Cardiac muscle cell (in vitro differentiated cells and primary cell): ENCODE measurements around the gene KIF3B. TPM values are rescaled to one million over a fixed set of nuclear protein-coding genes. Genes with fewer than 3 reads are reported as not detected.

ENCODE experiments used
- DNase-seq, 2 donors: peaks; one replicate each; pipeline versions ENCODE4 v3.0.0 to v3.0.0-alpha.2; 2010 to 2017; ENCODE audit warnings: low read depth in 1 of 2, low spot score in 1 of 2
- H3K27ac ChIP-seq: fragments of 200-600 bp; sonication (generic); 2 replicates; pipeline ENCODE4 v1.5.1; 2016
- H3K27me3 ChIP-seq: fragments of 200-600 bp; sonication (generic); 2 replicates; pipeline ENCODE4 v1.6.0; 2016; ENCODE audit warnings: control low read depth
- H3K36me3 ChIP-seq: fragments of 200-600 bp; sonication (generic); 2 replicates; pipeline ENCODE4 v1.5.1; 2016; ENCODE audit warnings: control low read depth
- H3K4me1 ChIP-seq: fragments of 200-600 bp; sonication (generic); 2 replicates; pipeline ENCODE4 v1.8.1; 2017; ENCODE audit warnings: low read depth, mild to moderate bottlenecking, mixed run types
- H3K4me3 ChIP-seq: fragments of 200-600 bp; sonication (generic); 2 replicates; pipeline ENCODE4 v1.5.1; 2016; ENCODE audit warnings: mild to moderate bottlenecking
- H3K9me3 ChIP-seq: fragments of 200-600 bp; sonication (generic); 2 replicates; pipeline ENCODE4 v1.5.1; 2017; ENCODE audit warnings: low read depth, mild to moderate bottlenecking, control low read depth
- polyA plus RNA-seq: library from polyadenylated mRNA; unstranded; fragments of >200 nt; fragmentation: Nextera tagmentation; extraction: Ambion mirVana; gene quantifications from 2 replicates; pipeline ENCODE4 v1.2.1, GENCODE V29; 2016
- total RNA-seq: library from RNA; depleted of rRNA; stranded (reverse); fragments of >200 nt; gene quantifications from 2 replicates; pipeline ENCODE4 v1.2.3, GENCODE V29; 2016
- TF ChIP-seq, protein P1 (sequence below): IDR thresholded peaks from 2 replicates; pipeline ENCODE4 v1.5.1; 2012; ENCODE audit warnings: low read depth, mild to moderate bottlenecking, low read length

Gene KIF3B
- total and polyA plus RNA-seq, 2 experiments from 2014 or later, result 6.2 to 13.2 TPM

DNA sequence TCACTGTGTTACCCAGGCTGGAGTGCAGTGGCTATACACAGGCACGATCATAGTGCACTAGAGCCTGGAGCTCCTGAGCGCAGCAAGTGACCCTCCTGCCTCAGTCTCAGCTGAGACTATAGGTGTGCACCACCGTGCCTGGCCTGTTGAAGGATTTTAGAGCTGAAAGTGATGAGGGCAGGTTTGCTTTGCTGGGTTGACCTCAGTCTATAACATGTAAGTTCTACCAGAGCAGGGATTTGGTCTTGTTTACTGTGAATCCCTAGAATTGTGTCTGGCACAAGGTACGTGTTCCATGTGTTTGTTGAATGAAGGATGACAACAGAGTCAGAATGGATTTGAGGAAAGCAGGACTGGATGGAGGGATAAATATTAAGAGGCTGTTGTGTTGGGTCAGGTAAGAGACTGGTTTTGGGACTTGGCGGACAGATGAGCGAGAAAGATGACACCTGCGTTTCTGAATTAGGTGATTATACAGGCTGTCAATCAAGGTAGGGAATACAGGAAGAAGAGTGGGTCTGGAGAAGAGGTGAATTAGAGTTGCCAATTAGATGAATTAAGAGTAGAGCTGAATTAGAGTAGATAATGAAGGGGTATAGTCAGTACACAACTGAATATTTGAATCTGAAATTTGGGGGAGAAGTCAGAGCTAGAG lies 87.2 kb downstream of the KIF3B start:
- Histone ChIP-seq H3K4me1 (peaks cover 13% of the 10 kb centered on the region), H3K9me3 (no peaks in the 10 kb centered on the region), H3K4me3 (no peak overlapping the region), H3K27ac (no peak overlapping the region), H3K36me3 (peaks cover under 1% of the 10 kb centered on the region), H3K27me3 (no peaks in the 10 kb centered on the region)
- TF ChIP-seq, protein P1, sequence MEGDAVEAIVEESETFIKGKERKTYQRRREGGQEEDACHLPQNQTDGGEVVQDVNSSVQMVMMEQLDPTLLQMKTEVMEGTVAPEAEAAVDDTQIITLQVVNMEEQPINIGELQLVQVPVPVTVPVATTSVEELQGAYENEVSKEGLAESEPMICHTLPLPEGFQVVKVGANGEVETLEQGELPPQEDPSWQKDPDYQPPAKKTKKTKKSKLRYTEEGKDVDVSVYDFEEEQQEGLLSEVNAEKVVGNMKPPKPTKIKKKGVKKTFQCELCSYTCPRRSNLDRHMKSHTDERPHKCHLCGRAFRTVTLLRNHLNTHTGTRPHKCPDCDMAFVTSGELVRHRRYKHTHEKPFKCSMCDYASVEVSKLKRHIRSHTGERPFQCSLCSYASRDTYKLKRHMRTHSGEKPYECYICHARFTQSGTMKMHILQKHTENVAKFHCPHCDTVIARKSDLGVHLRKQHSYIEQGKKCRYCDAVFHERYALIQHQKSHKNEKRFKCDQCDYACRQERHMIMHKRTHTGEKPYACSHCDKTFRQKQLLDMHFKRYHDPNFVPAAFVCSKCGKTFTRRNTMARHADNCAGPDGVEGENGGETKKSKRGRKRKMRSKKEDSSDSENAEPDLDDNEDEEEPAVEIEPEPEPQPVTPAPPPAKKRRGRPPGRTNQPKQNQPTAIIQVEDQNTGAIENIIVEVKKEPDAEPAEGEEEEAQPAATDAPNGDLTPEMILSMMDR, result no peak
- DNase-seq, result no peak

DNA sequence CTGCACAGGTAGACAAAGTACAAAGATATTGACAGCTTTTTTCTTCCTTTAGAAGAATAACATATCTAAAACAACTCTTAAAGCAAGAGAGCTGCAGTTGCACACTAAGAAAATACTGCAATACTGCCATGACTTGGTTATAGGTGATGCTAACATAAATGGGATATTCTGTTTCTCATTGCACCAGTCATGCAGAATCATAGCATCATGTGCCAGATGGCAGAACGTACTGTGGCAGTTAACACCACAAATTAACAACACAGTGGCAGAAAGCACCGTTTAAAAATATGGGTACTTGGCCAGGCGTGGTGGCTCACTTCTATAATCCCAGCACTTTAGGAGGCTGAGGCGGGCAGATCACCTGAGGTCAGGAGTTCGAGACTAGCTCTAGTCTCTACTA lies 88.1 kb downstream of the KIF3B start:
- H3K27ac ChIP-seq, result no peak overlapping the region
- no peak overlapping the region for H3K4me3 ChIP-seq
- no peak for DNase-seq
- H3K4me1 ChIP-seq, result peaks cover 6% of the 10 kb centered on the region
- H3K36me3 ChIP-seq, result peaks cover 9% of the 10 kb centered on the region
- no peaks in the 10 kb centered on the region for H3K27me3 ChIP-seq
- no peaks in the 10 kb centered on the region for H3K9me3 ChIP-seq
- TF ChIP-seq, protein P1, result no peak

DNA sequence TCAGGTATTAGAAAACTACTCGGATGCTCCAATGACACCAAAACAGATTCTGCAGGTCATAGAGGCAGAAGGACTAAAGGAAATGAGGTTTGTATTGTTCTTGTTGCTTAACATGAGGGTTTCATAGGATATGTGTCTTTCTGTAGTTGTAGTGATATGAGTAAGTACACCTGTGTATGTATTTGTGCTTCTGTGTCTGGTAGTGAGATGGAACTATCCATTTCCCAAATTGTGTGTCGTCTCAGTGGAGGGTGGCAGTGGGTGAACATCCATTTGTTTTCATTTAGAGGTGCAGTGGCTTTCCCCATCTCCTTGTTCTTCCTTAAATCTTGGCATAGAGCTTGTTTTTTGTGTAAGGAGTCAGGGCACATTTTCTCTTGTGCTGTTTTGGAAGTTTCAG lies 88.9 kb downstream of the KIF3B start:
- Histone ChIP-seq H3K4me3 (no peak overlapping the region), H3K36me3 (peaks cover 9% of the 10 kb centered on the region), H3K4me1 (peaks cover 6% of the 10 kb centered on the region), H3K27me3 (no peaks in the 10 kb centered on the region), H3K9me3 (no peaks in the 10 kb centered on the region), H3K27ac (no peak overlapping the region)
- DNase-seq, result no peak
- TF ChIP-seq, protein P1, result no peak

DNA sequence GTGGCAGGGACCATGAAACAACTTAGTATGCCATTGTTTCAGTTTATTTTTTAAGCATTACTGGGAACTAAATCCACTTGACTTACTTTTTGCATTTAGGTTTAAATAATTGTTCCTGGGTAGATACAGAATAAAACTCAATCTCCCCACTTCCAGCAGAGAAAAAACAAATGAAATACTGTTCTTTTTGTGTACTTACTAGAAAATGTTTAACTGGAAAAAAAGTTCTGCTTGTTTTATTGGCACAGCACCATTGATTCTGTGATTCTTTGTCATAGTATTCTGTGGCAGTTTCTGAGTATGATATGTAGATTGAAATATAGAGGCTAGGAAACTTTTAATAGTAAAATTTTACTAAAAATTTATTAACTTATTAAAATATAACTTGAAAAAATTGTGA lies 90.9 kb downstream of the KIF3B start:
- H3K4me1 ChIP-seq, result no peaks in the 10 kb centered on the region
- TF ChIP-seq, protein P1, result no peak
- no peaks in the 10 kb centered on the region for H3K9me3 ChIP-seq
- H3K36me3 ChIP-seq, result peaks cover 9% of the 10 kb centered on the region
- no peaks in the 10 kb centered on the region for H3K27me3 ChIP-seq
- H3K4me3 ChIP-seq, result no peak overlapping the region
- no peak overlapping the region for H3K27ac ChIP-seq
- no peak for DNase-seq

DNA sequence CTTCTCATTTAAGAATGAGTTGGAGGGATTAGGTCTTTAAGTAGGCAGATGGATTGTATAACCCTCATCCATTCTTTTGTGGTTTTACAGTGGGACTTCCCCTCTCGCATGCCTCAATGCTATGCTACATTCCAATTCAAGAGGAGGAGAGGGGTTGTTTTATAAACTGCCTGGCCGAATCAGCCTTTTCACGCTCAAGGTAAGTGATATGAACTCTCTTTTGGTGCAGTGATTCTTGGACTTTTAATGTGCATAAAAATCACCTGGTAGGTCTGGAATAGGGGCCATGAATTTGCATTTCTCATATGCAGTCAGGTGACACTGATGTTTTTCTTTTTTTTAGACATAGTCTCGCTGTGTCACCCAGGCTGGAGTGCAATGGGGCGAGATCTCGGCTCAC lies 91.5 kb downstream of the KIF3B start:
- Histone ChIP-seq H3K27ac (no peak overlapping the region), H3K4me1 (no peaks in the 10 kb centered on the region), H3K27me3 (no peaks in the 10 kb centered on the region), H3K36me3 (peaks cover 9% of the 10 kb centered on the region), H3K4me3 (no peak overlapping the region), H3K9me3 (no peaks in the 10 kb centered on the region)
- peak in 1 of 2 donors; percentile 41 for DNase-seq
- TF ChIP-seq, protein P1, result no peak
